Erythroblast (primary cell): Measurements from ENCODE around the gene PTPRC.

Source experiments
- GATA1 ChIP-seq: IDR thresholded peaks from 2 replicates; pipeline ENCODE4 v1.6.1; 2011; ENCODE audit warnings: low read depth, mild to moderate bottlenecking, control low read depth, low read length, moderate library complexity
- POLR2A ChIP-seq: IDR thresholded peaks from 2 replicates; pipeline ENCODE4 v1.6.1; 2011; ENCODE audit warnings: mild to moderate bottlenecking, low read length

DNA sequence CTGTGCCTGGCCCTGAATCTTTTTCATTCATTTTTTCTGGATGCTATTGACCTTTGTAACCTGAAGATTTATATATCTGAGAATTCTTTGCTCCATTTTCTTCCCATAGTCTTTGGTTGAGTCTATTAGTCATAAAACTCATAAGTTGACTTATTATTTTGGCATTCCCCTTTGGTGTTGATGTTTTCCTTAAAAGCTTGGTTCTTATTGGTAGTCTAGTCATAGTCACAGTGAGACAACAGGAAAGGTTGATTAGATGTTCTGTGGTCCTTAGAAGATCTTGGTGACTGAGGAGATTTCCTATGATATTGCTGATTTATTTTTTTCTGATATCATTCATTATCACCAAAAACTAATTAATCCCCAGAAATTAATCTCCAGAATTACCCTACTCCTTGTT lies 86.2 kb downstream of the PTPRC start:
- TF ChIP-seq POLR2A, result no peak
- TF ChIP-seq GATA1, result no peak
